GM19468 (cell line): ENCODE data around the gene TNNT3.

Source experiments
- ATAC-seq: cut with Tn5 transposase; IDR thresholded peaks from one replicate; pipeline ENCODE4 v1.9.1; 2021; ENCODE audit warnings: mild to moderate bottlenecking, moderate library complexity, moderate number of reproducible peaks; ENCODE audit not compliant: unreplicated experiment; ENCODE audit errors: extremely low read depth

TNNT3 gene

GRCh38 chr11:1978720-1979473 lies 59.4 kb downstream of the TNNT3 start:
- no peak for ATAC-seq

GRCh38 chr11:1979607-1980006 lies 60.1 kb downstream of the TNNT3 start:
- no peak for ATAC-seq

GRCh38 chr11:1982873-1983600 lies 63.5 kb downstream of the TNNT3 start:
- no peak for ATAC-seq

- ATAC-seq: no peak
These were observed 64.1 kb downstream of the TNNT3 start for GRCh38 chr11:1983601-1983961.

GRCh38 chr11:1987024-1987423 lies 67.5 kb downstream of the TNNT3 start:
- ATAC-seq: no peak

DNA sequence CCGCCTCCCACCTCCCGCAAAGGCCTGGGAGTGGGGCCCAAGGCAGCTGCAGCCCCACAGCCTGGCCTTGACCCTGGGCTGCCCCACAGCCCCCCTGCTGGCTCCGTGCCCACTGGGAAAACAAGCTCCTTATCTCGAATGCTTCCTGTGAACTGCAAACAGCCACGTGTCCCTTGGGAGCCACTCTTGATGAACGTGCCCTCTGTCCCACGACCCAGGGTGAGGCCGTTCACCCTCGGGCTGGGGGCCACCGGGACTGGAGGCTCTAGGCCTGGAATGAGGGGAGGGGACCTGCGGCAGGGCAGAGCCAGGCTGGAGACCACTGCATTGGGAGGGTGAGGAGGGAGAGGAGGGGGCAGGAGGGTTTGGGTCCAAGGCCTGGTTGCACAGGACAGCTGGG lies 68.7 kb downstream of the TNNT3 start:
- ATAC-seq: no peak
